Renal cortex interstitium (tissue), 15 donors: Measurements from ENCODE around the gene GSTM3. TPM values are rescaled to one million over a fixed set of nuclear protein-coding genes. Genes with fewer than 3 reads are reported as not detected.
A peak's percentile ranks its signal among the peaks of the same experiment; 100 is the strongest.

Source experiments
- DNase-seq, 11 donors: peaks; one replicate each; pipeline ENCODE4 v3.0.0-alpha.2; 2013; ENCODE audit warnings: low read depth in 9 of 11, low spot score in 4 of 11; ENCODE audit errors: extremely low read depth in 1 of 11
- long read RNA-seq, 16 experiments: transcript quantifications; one replicate each; lab custom pipeline, GENCODE V29; 2026
- polyA plus RNA-seq, 3 donors: library from polyadenylated mRNA; unstranded; fragments of 120-200 nt; gene quantifications; one replicate each; pipeline ENCODE4 v1.2.1, GENCODE V29; 2013; ENCODE audit not compliant: insufficient read length in 3 of 3

GSTM3 gene
- 100 to 1,000 TPM; 168 to 208 (median 174) TPM for polyA plus RNA-seq
- long read RNA-seq, donor 1, full-length matches to known transcripts = 59 of 75 reads
- long read RNA-seq, donor 1, partial matches to known transcripts = 7 of 75 reads
- long read RNA-seq, donor 1, other reads (novel, unspliced or antisense) = 9 of 75 reads
- long read RNA-seq, donor 2, full-length matches to known transcripts = 47 of 64 reads
- long read RNA-seq, donor 2, partial matches to known transcripts = 10 of 64 reads
- long read RNA-seq, donor 2, other reads (novel, unspliced or antisense) = 7 of 64 reads
- long read RNA-seq, donor 3, full-length matches to known transcripts = 110 of 163 reads
- long read RNA-seq, donor 3, partial matches to known transcripts = 53 of 163 reads
- long read RNA-seq, donor 3, other reads (novel, unspliced or antisense) = 0 of 163 reads
- long read RNA-seq, donor 4, full-length matches to known transcripts = 79 of 97 reads
- long read RNA-seq, donor 4, partial matches to known transcripts = 11 of 97 reads
- long read RNA-seq, donor 4, other reads (novel, unspliced or antisense) = 7 of 97 reads
- long read RNA-seq, donor 5 = 0 reads
- long read RNA-seq, donor 6, full-length matches to known transcripts = 43 of 59 reads
- long read RNA-seq, donor 6, partial matches to known transcripts = 16 of 59 reads
- long read RNA-seq, donor 6, other reads (novel, unspliced or antisense) = 0 of 59 reads
- long read RNA-seq, donor 7, full-length matches to known transcripts = 105 of 146 reads
- long read RNA-seq, donor 7, partial matches to known transcripts = 23 of 146 reads
- long read RNA-seq, donor 7, other reads (novel, unspliced or antisense) = 18 of 146 reads
- long read RNA-seq, donor 8, full-length matches to known transcripts = 137 of 205 reads
- long read RNA-seq, donor 8, partial matches to known transcripts = 63 of 205 reads
- long read RNA-seq, donor 8, other reads (novel, unspliced or antisense) = 5 of 205 reads
- long read RNA-seq, donor 9, full-length matches to known transcripts = 89 of 134 reads
- long read RNA-seq, donor 9, partial matches to known transcripts = 33 of 134 reads
- long read RNA-seq, donor 9, other reads (novel, unspliced or antisense) = 12 of 134 reads
- long read RNA-seq, donor 10, full-length matches to known transcripts = 118 of 164 reads
- long read RNA-seq, donor 10, partial matches to known transcripts = 31 of 164 reads
- long read RNA-seq, donor 10, other reads (novel, unspliced or antisense) = 15 of 164 reads
- long read RNA-seq, donor 11, full-length matches to known transcripts = 38 of 57 reads
- long read RNA-seq, donor 11, partial matches to known transcripts = 13 of 57 reads
- long read RNA-seq, donor 11, other reads (novel, unspliced or antisense) = 6 of 57 reads
- long read RNA-seq, donor 12, full-length matches to known transcripts = 35 of 45 reads
- long read RNA-seq, donor 12, partial matches to known transcripts = 10 of 45 reads
- long read RNA-seq, donor 12, other reads (novel, unspliced or antisense) = 0 of 45 reads
- long read RNA-seq, donor 13, full-length matches to known transcripts = 82 of 107 reads
- long read RNA-seq, donor 13, partial matches to known transcripts = 17 of 107 reads
- long read RNA-seq, donor 13, other reads (novel, unspliced or antisense) = 8 of 107 reads
- long read RNA-seq, donor 14, full-length matches to known transcripts = 103 of 176 reads
- long read RNA-seq, donor 14, partial matches to known transcripts = 68 of 176 reads
- long read RNA-seq, donor 14, other reads (novel, unspliced or antisense) = 5 of 176 reads
- long read RNA-seq, donor 15, full-length matches to known transcripts = 29 of 44 reads
- long read RNA-seq, donor 15, partial matches to known transcripts = 7 of 44 reads
- long read RNA-seq, donor 15, other reads (novel, unspliced or antisense) = 8 of 44 reads
- long read RNA-seq, donor 16, full-length matches to known transcripts = 199 of 289 reads
- long read RNA-seq, donor 16, partial matches to known transcripts = 63 of 289 reads
- long read RNA-seq, donor 16, other reads (novel, unspliced or antisense) = 27 of 289 reads

DNA sequence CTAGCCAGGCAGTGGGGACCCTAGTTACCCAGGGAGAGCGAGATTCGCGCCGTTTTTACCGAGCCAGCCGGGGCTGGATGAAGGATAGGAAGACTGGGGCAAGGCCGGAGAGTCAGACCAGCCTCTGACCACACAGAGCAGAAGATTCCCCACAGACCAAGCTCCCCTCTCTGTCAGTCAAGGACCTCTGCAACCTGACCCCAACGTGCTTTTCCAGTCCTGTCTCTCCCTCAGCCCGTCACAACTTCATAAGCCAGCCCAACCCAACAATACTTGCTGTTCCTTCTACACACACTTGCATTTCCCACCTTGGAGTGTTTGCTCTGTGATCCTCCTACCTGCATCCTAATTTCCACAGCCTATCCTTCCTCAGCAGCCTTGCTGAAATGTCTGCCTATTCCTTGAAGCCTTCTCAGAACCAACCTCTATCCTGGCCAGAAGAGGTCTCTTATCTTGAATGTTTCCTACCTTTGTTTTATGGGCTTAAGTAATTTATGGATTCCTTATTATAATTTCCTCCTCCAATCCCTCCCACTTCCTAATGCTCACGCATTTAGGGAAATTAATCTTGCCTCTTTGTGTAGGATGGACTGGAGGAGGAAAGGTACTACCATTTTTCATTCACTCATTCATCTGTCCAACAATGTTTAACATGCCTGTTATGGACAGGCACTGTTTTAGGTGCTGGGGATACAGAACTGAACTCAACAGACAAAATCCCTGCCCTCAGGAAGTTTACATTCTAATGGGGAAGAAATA, at the start of gene GSTM3:
TSS of gene GSTM3 (minus strand) at position 424 of the 759 bp plus-strand sequence. CDS start 751 bp downstream, outside the sequence.
- no peak for DNase-seq

DNA sequence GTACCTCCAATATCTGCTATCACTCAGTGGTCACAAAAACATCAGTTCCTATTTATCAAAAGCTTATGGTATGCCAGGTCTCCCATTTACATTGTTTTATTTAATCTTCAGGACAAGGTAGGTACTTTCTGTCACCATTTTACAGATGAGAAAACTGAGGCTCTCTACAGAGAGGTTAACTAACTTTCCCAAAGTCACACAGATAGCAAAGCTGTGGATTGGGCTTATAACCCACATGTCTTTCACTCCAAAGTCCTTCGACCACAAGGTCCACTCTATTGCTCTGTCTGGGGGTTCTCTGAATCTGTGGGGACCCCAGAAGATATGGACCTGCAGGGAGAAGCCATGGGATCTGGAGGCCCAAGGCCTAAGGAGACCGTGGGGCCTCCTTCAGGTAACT, 49.5 kb upstream of the GSTM3 start:
- DNase-seq = no peak

DNA sequence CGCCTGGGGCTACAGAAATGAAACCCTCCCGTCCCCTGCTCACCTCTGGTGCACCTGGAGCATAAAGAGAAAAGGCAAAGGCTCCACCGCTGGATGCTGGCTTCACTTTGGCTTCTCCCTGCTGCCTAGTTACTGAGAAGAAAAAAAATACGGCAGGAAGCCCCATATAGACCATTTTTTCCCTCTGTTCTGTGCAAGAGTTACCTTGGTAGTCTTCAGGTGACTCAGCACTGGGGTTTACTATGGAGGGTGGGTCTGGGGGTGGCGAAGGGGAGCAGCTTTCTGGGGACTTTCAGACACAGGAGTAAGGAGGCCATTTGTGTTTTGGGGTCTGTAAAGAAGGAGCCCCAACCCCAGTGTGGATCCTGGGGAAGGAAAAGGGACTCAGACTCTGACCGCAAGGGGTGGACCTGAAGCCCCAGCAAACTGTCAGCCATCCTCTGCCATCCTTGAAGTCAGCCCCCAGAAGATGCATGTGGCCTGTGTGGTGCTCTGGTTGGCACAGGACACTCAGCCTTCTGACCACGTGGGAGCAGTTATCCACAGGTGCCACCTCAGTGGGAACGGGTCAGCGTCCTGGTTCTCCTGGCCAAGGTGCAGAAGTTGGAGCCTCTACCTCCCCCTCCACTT, 48.8 kb upstream of the GSTM3 start:
- no peak for DNase-seq

DNA sequence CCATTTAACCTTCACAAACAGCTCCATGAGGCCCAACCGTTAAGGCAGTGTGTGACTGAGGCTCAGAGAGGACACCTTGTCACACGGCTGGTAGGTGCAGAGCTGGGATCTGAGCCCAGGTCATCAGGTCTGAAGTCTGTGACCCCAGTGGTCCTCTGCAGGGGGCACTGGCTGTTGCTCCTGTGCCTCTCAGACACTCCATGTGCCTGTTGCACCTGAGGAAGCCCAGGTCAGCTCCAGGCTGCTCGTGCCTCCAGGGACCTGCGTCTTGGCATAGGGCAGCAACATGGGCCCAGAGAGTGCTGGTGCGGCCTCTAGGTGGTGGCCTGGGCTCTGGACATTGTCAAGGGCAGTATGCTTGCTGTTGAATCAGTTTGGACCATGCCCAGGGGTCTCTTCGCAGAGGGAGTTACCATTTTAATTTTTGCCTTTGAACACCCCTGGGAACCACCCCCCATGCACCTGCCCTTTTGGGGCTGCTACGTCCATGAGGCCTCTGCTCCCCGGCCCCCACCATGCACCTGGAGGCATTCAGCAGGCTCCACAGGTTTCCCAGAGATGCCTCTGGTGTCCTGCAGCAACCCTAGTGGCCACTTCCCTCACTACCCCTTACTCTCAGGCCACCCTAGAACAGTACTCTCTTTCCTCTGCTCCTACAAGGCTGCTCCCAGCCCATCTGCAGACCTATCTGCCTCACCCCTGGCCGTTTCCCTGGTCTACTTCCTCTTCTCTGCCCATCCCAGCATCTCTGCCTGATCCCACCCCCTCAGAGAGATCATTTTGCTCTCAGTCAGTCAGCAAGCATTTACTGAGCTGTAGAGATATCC, 48.1 kb upstream of the GSTM3 start:
- no peak for DNase-seq

GRCh38 chr1:109787845-109788601, 47.2 kb upstream of the GSTM3 start:
- DNase-seq = no peak

DNA sequence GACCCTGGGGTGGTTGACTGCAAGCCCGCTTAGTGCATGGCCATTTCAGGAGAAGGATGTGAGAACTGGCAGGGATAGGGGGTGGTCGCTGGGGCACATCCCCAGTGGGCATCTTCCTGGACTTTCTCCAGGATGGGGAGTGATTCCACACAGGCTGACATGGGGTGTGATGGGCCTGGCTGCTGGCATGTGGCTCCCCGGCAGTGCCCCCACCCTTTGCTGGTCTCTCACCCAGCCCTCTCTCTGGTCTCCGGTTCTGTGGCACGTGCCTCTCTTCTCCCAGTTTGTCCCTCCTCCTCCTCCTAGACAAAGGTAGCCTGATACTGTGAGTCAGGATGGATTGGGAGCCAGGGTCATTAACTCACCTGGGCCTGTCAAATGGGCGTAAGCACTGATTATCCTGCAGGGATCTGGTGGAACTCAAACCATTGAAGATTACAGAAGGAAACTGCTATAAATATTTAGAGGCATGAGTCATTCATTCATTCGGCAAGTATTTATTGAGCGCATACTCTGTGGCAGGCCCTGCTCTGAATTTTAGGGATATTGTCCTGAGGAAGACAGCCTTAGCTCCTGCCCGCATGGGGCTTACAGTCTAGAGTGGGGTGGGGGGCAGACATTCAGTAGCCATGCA, 46.5 kb upstream of the GSTM3 start:
- DNase-seq = no peak

GRCh38 chr1:109786531-109787021, 45.7 kb upstream of the GSTM3 start:
- DNase-seq = no peak

- no peak for DNase-seq
Measured at GRCh38 chr1:109786112-109786480, 45.3 kb upstream of the GSTM3 start.

DNA sequence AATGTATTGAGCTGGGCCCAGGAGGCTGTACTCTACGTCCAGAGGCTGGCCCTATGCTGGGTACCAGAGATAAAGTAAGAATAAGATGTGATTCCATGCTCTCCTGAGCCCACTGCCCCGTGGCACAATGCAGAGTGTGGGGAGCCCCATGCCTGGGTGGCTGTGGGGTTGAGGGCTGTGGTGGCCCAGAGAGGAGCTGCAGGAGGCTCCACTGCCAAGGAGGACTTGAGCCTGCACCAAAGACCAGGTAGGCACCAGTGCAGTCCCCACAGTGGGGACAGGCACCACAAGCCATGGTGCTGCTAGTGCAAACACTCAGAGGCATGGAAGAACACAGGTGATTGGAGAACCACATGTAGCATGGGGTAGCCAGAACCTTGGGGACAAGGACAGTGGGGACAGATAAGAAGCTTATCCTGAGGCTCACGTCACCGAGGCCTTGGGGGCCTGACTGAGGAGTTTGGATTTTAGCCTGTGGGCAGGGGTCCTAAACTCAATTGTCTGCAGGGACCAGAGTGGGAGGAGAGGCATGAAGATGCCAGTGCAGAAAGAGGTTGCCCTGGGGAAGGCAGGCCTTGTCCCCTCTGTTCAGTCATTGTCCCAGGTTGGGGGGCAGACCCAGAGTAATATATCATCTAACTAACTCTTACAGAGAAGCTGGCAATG, 44.7 kb upstream of the GSTM3 start:
- DNase-seq = no peak

DNA sequence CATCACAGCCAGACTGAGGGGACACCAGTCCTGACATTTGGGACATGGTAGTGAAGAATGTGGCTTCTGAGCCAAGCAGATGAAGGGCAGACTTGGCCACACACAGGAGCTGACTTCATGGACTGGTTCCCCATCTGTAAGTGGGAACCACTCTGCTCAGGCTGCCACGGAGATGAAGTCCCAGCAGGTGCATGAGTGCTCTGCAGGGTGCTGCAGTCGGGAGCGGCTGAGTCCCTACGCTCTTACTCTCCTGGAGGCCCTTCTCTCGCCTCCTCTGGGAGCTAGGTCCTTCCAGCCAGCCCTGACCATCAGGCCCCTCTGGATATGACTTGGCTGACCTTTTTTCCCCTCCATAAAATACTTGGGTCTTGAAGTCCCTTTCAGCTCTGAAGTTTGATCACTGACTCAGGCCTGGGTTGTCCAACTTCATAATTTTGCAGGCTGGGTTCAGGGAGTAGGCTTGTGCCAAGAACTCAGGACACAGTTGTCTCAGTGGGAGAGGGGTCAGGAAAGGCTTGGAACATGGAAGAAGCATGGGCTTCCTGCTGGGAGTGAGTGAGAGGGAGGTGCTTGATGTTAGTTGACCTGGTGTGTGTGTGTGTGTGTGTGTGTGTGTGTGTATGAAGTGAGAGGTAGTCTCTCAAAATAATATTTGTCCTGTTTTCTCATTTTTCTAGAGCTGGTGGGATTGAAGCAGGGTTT, 43.9 kb upstream of the GSTM3 start:
- DNase-seq = no peak

DNA sequence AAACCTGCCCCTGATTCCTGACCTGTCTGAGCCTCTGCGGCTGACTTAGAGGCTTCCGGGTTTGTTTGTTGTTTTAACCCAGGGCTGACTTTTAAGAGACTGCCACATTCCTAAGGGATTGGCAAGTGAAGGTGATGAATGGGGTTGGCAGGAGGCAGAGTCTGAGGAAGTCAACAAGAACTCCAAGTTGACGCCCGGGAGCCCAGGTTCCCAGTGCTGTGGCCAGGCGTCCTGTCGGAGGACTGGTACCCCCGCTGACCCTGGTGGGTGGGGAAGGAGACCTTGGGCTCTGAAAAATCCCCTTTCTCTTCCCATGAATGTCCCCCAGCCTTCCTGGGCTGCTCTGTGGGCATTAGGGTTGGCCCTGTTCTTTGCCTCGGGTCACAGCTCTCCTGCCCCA, 42.6 kb upstream of the GSTM3 start:
- DNase-seq = peak in 8 of 11 donors; percentile 24 to 73 (median 38)

DNA sequence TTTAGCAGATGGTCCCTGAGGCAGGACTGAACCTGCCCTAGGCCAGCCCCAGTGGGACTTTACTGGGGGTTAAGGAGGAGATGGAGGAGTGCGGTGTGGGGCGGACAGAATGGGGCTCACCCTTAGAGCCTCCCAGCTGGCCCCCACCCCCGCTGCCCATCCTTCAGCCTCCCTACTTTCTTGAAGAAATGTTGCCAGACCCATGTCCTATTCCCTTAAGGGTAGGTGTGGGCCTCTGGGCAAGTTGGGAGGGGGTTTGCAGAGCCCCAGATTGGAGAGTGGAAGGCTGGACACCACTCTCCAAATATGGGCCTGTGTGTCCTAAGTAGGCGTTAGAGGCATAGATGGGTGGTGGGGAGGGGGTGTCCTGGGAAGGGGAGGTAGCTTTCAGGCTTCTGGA, 42.1 kb upstream of the GSTM3 start:
- DNase-seq = no peak

DNA sequence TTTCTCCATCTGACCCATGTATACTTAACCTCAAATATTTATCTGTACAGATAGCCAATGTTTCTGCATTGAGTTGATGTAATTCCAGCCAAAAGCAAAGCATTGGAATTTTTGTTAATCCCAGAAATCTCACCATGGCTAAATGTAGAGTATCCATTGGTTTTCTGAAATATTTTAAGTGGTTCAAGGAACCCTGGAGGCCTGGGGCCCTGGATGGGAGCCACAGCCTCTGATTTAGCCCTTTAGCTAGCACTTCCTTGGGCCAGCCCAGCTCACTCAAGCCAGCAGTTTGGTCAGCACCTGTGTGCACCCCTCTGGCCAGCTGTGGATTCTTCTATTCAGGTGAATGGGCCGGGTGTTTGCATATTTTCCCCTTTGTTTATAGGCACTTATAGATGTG, 41.7 kb upstream of the GSTM3 start:
- no peak for DNase-seq
